HG03060 (cell line): ENCODE measurements around the gene TNFRSF4.
"Not testable (repeated sequence)": the region's sequence is repeated elsewhere in the genome, so short reads cannot be mapped to it uniquely, and the experiment has no call there.

ENCODE experiments used
- ATAC-seq: cut with Tn5 transposase; IDR thresholded peaks from one replicate; pipeline ENCODE4 v1.9.1; 2021; ENCODE audit warnings: low read depth, moderate number of reproducible peaks; ENCODE audit not compliant: unreplicated experiment

The TNFRSF4 gene

DNA sequence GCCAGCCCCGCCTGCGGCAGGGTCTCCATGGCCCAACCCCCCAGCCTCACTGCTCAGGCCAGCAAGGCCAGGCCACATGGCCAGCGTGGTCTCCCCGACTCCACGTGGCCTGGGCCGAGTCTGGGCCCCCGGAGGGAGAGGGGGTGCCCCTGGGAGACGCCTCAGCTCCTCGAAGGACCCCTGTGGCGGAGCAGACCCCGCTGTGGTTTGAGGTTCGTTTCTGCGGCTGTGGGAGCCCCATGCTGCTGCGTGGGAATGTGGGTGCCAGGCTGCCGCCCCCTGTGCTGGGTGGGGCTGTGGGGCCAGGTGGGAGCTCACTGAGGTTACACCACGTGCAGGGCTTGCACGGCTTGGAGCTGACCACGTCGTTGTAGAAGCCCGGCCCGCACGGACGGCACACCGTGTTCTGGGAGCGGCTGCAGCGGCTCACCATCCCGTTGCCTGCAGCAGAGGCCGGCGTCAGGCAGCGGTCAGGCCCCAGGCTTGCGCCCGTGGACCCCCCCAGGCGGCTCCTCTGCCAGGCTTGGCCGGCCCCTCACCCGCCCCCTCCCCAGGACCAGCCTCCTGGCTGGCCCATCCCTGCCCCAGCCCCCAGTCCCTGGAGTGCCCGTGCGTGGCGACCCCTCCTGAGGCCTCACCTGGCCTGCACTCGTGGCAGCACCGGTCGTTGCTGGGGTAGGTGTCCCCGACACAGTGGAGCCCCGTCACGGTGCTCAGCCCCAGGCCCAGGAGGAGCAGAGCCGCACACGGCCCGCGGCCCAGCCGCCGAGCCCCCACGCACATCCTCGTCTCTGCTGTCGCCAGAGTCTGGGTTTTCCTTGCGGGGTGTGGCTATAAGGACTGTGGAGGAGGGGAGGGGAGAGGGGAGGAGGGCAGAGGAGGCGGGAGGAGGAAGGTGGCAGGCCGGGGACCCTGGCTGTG lies at the start of gene TNFRSF4:
Gene TNFRSF4 (minus strand): TSS at position 809 of the 921 bp plus-strand sequence. CDS start 26 bp downstream, at position 783.
- ATAC-seq: no peak

DNA sequence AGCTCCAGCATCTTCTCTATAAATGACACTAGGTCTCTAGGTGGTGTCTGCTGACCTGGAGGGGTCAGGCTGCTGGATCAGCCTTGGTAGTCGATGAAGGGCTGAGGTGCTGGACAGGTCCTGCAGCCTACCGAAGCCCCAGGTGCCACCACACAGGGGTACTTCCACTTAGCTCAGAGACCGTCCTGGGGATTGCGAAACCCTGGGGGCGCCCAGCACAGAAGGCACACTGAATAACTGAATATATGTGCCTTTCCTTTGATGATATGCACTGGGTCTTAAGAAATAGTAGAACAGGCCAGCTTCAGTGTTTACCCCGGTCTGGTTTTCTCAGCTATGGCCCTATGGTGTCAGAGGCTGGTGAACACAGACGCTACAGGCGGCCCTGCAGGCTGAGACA lies 48.8 kb upstream of the TNFRSF4 start:
- no peak for ATAC-seq

GRCh38 chr1:1262071-1262470 lies 48.1 kb upstream of the TNFRSF4 start:
- no peak for ATAC-seq

DNA sequence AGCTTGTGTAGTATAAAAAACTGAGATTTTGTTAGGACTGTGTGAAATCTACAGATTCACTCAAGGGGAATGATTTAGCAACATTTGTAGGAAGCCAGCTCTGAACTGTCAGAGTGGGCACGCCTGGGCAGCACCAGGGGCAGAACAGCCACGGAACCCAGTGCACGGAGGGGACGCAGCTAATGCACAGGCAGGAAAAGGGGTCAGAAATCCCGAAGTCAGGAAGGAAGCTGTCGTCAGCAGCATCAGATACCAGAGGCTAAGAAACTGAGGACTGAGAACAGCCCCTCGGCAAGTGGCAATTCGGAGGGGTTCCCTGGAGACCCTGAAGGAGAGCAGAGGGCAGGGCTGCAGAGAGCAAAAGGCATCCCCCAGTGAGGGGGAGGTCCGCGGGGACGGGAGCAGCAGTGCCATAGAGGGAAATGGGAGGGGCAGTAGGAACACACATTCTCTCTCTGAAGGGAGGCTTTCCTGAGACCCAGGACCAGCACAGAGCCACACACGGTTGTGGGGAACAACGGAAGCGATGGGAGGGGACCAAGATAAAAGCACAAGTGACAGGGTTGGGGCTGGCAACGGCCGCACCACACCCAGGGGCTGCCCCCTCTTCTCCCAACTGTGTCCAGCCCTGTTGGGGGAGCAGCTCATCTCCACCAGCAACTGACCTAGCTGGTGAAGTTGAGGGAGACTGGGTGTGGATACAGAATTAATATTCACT lies 47.0 kb upstream of the TNFRSF4 start:
- ATAC-seq: no peak

DNA sequence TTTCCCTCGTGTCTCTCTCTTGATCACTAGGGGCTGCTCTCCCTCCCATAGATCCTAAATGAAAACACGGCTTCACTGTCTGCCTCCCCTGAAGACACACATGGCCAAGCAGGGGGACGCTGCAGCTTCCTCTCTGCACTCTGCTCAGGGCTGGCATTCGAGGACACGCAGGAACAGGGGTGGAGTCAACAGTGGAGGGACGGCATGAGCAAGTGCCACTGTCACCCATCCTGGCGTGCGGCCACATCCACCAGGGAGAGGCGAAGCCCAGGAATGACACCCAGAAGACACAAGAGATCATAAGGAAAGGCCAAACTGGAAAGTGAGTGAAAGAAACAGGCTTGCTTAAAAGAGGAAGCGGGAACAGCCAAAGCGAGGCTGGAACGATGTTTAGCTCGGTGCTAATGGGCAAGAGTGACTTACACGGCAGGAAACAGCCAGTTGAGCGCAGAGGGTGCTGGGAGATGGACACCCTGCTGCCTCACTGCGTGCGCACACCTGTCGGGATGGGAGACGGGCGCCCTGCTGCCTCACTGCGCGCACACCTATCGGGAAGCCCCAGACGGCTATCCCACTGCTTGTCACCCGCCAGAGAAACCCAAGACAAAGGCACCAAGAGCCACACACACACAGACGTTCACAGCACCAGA lies 46.1 kb upstream of the TNFRSF4 start:
- no peak for ATAC-seq

DNA sequence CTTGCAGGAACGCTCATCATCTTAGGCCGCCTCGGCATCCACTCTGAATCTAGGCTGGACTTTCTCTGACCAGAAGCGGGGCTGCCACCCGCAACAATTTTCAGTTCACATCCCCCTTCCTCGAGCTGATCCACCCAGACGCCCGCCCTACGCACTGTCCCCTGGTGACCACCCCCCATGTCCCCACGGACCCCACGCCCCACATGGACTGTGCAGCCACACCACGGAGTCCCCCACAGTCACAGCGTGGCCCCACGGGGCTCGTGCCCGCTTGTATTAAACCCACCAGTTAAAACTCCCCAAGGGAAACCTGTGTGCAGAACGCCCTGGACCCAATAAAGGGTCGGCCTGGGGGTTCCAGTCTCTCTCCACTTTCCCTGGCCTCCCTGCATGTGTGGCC lies 45.6 kb upstream of the TNFRSF4 start:
- no peak for ATAC-seq

DNA sequence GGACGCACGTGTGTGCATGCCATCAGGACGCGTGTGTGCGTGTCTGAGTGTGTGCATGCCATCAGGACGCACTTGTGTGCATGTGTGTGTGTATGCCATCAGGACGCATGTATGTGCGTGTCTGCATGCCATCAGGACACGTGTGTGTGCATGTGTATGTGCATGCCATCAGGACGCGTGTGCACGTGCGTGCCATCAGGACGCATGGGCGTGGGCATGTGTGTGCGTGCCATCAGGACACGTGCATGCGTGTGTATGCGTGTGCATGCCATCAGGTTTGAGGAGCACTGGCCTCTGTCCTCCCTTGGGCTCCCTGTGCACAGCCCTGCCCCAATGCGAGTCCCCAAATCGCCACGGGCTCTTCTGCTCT lies 45.2 kb upstream of the TNFRSF4 start:
- no peak for ATAC-seq

DNA sequence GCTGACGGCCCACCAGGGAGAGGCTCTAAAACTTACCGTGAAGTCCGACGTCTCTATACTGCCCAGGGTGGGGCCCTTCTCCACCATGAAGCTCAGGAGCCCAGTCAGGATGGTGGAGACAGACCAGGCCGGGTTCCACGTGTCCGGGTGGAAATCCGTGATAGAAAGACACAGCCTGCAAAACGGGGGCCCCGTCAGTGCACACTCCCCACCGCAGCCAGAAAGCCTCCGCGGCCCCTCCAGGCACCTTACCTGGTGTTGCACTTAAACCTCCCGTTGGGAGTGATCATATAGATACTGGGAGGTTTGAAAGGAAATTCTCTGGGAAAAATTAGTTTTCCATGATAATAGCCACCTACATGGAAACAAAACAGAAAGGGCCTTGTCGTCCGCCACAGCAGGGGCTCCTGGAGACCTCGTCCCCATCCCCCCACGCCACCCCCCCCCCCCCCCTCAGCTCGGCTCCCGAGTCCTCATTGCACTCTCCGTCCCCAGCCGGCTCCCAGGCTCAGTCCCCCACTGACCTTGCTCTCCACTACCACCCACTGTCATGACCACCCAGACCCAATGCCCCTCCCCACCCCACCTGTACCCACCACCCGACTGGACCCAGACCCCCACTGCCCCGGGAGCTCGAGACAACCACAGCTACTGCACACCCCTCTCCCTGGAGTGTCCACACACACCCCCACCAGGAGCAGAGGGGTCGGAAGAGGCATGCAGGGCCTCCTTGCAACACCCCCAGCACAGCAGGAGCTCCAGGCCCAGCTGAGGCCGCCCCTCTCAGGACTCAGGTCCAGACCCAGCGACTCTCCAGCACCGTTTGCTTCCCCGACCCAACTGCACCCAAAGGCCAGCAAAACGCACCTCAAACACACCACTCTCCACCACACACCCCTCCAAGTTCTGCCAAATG lies 43.3 kb upstream of the TNFRSF4 start:
- ATAC-seq: no peak

DNA sequence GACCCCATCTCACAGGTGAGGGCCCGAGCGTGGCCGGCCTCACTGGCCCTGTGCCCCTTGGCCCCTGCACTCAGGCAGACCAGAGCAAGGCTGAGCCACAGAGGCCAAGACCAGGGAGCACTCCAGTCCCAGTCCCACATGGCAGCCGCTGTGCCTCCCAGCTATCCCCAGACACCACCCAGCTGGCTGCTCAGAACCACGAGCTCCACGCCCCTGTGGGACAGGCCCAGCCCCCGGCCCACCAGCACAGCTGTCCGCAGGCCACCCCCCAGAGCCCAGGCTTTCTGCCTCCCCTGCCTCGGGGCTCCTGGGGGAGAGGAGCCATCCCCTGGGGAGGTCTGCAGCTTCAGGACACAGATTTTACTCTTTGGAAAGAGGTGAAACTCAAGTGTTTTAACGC lies 41.7 kb upstream of the TNFRSF4 start:
- ATAC-seq: no peak

DNA sequence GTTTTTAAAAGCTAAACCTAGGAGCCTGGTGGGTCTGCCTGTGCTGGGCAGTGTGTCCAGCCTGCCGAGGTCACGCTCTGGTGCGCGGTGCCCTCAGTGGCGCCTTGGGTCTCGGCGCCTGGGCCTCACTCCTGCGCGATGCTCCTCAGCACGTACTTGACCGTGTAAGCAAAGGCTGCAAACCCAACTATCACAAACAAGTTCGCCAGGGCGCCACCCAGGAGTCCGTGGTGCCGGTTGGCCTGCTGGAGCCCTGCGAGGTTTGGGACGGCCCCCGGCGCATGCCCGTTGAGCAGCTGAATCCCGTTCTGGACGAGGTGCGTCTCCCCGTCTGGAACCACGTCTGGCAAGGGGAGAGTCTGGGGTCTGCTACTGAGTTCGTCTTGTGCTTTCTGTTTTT lies 41.1 kb upstream of the TNFRSF4 start:
- no peak for ATAC-seq

- ATAC-seq: no peak
These were observed 40.7 kb upstream of the TNFRSF4 start for GRCh38 chr1:1254667-1254998.

- no peak for ATAC-seq
These were observed 40.2 kb upstream of the TNFRSF4 start for GRCh38 chr1:1253972-1254666.

GRCh38 chr1:1253314-1253713 lies 39.4 kb upstream of the TNFRSF4 start:
- ATAC-seq: no peak

DNA sequence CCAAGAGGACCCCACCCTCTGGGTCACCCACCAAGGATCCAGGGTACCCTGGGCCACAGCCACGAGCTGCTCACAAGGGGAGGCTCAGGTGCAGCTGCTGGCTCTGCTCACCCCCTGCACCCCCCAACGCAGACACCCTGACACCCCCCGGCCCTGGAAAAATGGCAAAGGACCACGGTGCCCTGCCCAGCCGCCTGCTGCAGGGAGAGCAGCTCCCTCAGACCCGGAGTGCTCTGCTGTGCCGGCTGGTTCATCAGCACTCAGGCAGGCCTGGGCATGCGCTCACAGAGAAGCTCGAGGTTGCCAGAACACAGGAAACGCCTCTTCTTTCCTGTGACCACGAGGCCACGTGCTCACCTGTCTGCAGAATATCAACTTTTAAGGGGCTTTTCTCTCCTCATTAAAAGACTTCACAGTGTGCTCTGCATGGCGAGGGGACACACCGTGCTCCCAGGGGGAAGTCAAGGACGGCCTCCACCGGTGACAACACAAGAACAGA lies 36.9 kb upstream of the TNFRSF4 start:
- no peak for ATAC-seq

DNA sequence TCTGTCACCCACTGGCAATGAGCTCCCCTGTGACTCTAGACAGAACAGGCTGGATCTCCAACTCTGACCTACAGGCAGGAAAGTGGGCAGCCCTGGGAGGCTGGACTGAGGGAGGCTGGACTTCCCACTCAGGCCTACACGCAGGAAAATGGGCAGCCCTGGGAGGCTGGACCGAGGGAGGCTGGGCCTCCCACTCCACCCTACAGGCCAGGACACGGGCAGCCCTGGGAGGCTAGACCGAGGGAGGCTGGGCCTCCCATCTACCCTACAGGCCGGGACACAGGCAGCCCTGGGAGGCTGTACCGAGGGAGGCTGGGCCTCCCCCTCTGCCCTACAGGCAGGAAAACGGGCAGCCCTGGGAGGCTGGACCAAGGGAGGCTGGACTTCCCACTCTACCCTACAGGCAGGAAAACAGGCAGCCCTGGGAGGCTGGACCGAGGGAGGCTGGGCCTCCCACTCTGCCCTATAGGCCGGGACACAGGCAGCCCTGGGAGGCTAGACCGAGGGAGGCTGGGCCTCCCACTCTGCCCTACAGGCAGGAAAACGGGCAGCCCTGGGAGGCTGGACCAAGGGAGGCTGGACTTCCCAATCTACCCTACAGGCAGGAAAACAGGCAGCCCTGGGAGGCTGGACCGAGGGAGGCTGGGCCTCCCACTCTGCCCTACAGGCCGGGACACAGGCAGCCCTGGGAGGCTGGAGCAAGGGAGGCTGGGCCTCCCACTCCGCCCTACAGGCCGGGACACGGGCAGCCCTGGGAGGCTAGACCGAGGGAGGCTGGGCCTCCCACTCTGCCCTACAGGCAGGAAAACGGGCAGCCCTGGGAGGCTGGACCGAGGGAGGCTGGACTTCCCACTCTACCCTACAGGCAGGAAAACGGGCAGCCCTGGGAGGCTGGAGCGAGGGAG lies 34.3 kb upstream of the TNFRSF4 start:
- ATAC-seq: not testable (repeated sequence)

GRCh38 chr1:1247341-1247913 lies 33.5 kb upstream of the TNFRSF4 start:
- ATAC-seq: no peak

- no peak for ATAC-seq
These were observed 32.8 kb upstream of the TNFRSF4 start, which contains the start of gene C1QTNF12 for GRCh38 chr1:1246577-1247340. Gene C1QTNF12 (minus strand): TSS chr1:1246722. CDS start chr1:1246690, 32 bp downstream.
